ENCODE results near the gene MAL.

- TF ChIP-seq POLR2A (IDR thresholded peaks at IDR 0.05) (no peak), CTCF (IDR thresholded peaks at IDR 0.05) (no peak)
Observed at GRCh38 chr2:95048825-95049682, 23.5 kb downstream of the MAL start.

Measured in esophagus squamous epithelium (tissue), 4 donors.